HG03520 (cell line): ENCODE measurements around the gene CRB2.

ENCODE experiments used
- ATAC-seq: cut with Tn5 transposase; IDR thresholded peaks from one replicate; pipeline ENCODE4 v1.9.1; 2021; ENCODE audit warnings: mild to moderate bottlenecking, moderate library complexity; ENCODE audit not compliant: unreplicated experiment

Gene CRB2

DNA sequence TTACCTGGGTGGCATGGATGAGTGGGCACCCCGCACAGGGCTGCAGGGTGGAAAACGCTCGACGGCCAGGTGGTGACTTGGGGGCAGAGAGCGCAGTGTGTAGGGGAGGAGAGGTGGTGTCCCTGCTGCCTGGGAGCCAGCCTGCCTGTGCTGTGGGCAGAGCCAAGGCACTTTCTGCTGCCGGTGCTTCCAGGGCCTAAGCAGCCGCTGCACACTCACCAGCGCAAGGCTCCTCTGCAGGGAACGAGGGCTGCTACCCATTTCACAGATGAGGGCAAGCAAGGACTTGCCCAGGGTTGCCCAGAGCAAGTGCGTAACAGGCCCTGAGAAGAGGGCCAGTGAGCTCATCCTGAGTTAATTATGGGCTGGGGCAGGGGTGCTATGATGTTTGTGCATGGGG lies 62.5 kb downstream of the CRB2 start:
- no peak for ATAC-seq

DNA sequence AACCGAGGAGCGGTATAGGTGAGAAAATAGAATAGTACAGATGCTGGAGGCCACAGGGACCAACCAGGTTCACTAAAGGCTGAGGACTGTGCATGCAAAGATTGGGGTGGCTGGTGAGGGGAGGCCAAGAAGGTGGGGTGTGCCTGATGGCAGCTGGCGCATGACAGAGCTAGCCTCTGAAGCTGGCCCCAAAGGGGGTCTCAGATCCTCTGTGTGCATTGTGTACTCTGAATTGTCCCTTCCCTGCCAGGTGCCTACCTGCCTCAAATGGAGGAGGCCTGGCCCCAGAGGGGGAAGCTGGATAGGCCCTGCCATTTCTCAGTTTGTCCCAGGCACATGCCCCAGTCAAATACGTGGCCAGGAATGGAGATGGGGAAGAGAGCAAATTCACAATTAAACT lies 63.1 kb downstream of the CRB2 start:
- no peak for ATAC-seq

GRCh38 chr9:123419721-123420591 lies 64.0 kb downstream of the CRB2 start:
- ATAC-seq, result no peak

DNA sequence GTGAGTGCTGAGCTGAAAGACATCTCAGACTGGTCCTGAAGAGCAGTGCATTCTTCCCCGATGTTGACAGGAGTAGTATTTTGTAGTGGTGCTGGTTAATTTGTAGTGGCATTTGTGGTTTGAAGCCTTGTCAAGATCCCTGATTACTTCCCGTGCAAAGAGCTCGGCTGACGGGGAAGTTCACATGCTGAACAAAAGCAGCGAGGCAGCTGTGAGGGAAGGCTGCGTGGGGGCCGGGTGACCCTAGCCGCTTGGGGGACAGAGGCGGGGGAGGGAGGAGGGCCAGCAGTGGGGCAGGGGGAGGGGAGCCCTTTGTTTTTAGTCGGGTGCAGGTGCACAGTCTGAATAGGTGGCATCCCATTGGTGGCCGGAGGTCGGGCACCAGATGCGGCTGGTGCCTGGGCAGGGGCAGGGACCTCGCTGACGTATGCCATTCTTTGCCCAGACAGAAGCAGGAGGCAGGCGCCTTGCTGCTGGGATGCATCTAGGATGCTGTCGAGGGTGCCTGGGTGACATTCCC lies 64.7 kb downstream of the CRB2 start:
- no peak for ATAC-seq

DNA sequence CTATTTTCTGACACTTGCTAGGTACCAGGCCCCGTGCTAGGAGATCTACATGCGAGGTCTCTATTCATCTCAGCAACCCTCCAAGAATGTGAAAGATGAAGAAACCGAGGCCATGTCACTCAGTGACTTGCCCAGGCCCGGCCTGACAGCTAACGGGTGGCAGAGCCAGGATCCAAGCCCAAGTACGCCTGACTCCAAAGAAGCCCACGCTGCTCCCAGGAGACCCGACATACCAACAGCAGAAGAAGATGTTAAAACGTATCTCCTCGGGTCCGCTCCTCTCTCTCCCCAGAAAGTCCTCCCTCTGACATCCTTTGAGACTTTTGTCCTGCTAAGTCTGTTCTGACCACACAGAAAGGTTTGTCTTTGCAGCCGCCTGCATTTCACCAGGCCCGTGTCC lies 65.2 kb downstream of the CRB2 start:
- no peak for ATAC-seq

DNA sequence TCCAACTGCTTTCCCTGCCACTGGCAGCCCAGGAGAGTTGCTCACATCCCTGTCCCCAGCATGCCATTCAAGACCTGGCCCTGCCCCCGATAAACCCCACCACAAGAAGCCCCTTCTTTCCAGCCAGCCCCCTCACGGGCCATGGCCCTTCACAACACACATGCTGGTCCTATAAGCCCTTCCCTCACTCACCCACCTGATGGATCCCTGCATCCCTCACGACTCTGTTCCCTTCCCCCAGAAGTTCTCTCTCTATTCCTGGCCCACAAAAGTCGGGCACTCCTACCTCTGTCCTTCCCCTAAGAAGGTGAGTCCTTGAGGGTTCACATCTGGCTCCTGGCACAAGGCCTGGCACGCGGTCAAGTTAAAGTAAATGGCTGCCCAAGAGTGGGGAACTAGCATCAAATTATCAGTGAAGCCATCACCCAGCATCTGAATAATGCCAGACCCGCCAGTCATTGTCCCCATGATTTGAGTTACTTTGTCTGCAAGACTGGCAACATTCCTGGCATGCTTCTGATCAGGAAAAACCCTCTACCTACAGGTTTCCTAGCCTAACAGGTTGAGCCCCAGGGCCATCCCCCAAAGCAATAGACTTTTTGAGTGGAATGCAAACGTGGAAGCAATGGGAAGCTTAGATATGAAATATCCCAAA lies 65.9 kb downstream of the CRB2 start:
- no peak for ATAC-seq

DNA sequence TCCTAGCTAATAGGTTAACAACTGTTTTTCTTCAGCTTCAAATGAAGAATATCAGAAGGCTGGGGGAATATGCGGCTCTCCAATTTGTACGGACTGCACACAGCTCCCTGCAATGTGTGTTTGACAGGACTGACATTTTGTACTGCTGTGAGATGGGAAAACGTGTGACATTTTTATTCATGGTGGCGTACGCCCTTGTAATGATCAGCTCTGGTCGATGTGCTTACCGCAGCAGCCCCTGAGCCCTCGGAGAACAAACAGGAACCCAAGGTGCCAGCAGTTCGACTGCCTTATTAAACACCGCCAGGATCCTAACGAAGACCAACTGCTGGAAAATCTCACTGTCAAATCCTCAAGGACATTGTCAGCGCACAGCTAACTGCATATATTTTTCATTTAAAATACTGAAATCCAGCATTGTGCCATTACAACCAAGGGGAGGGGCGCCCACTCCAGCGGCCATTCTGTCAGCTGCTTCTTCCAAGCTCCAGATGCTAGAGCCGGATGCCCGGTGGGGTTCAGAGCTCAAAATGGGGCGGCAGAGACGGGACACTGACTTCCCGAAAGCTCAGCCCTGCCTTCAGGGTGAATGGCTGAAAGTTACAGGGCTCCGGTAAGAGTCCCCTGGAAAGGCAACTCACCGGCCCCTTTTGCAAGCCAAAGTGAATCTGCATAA lies 66.8 kb downstream of the CRB2 start:
- ATAC-seq, result no peak

- no peak for ATAC-seq
Observed at GRCh38 chr9:123423311-123423640, 67.3 kb downstream of the CRB2 start.

DNA sequence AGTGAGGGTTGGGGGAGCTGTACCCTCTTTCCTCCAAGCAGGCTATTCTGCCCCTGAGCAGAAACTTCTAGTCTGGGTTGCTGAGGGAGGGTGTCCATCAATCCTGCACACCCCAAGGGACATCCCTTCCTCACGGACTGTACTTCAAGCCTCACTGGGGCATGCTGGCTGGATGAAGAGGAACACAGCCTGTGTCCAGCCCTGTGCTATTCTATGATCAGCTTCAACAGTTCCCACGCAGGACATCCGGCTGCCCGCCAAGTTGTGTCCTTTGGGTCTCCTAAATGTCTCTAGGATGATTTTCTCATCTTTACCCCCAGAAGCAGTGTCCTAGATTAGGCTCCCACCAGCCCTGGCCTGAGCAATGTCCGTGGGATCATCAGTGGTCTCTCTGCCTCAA lies 68.1 kb downstream of the CRB2 start:
- ATAC-seq, result no peak

GRCh38 chr9:123424552-123425225 lies 68.7 kb downstream of the CRB2 start:
- no peak for ATAC-seq

- ATAC-seq, result no peak
Observed at GRCh38 chr9:123425261-123425821, 69.3 kb downstream of the CRB2 start.

DNA sequence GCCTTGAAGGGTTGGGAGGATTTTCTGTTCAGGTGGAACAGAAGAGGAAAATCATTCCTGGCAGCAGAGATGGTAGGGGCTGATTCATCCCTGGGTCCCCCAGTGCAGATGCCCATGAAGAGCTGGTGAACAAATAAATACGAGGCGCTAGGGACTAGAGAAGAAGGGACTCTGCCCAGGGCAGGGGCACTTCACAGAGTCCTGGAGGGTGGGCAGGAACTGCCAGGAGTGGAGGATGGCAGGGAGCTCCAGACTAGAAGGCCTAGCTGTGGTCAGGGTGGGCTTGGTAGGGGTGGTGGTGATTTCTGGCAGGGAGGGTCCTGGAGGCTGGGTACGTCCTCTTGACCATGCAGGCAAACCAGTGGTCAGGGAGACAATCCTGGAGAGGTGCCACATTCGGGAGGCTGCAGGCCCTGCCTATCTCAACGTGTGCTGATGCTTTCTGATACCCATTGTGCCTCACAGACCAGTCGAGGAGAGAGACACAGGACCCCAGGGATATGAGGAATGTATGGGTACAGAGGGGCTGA lies 69.9 kb downstream of the CRB2 start:
- ATAC-seq, result no peak

GRCh38 chr9:123426406-123426805 lies 70.4 kb downstream of the CRB2 start:
- ATAC-seq, result peak; percentile 77
